K562 (cell line): Measurements from ENCODE around the gene MEIS2. TPM values are rescaled to one million over a fixed set of nuclear protein-coding genes. Genes with fewer than 3 reads are reported as not detected.
A peak's percentile ranks its signal among the peaks of the same experiment; 100 is the strongest.

Experiments used
- ARID3B ChIP-seq: fragments of 250-450 bp; sonication (Bioruptor Pico); IDR thresholded peaks from 2 replicates; pipeline ENCODE4 v1.4.0; 2020; ENCODE audit warnings: borderline replicate concordance
- ATF3 ChIP-seq, 2 experiments: fragments of 450-650 bp in 1 of 2; sonication (generic) in 1 of 2; formaldehyde crosslinking in 1 of 2; IDR thresholded peaks in 1 of 2; conservative IDR thresholded peaks in 1 of 2; 2 replicates each; pipeline versions ENCODE4 v1.6.1 to v1.8.1; 2016 to 2023; ENCODE audit warnings: mild to moderate bottlenecking in 2 of 2, moderate library complexity in 2 of 2, inconsistent platforms in 1 of 2, missing genetic modification reagents in 1 of 2
- CEBPG ChIP-seq, 3 experiments: fragments of 200-800 bp in 1 of 3; sonication (Bioruptor generic) in 1 of 3; sonication (generic) in 1 of 3; formaldehyde crosslinking in 1 of 3; IDR thresholded peaks in 2 of 3; conservative IDR thresholded peaks in 1 of 3; 2 replicates each; pipeline versions ENCODE4 v1.6.1 to v1.8.0; 2016 to 2022; ENCODE audit warnings: missing compliant biosample characterization in 2 of 3, missing genetic modification characterization in 2 of 3, mild to moderate bottlenecking in 1 of 3, missing genetic modification reagents in 1 of 3
- FOSL1 ChIP-seq: fragments of 200-800 bp; sonication (Bioruptor generic); conservative IDR thresholded peaks from 2 replicates; pipeline ENCODE4 v1.6.1; 2016; ENCODE audit warnings: missing genetic modification characterization, missing compliant biosample characterization
- FOXK1 ChIP-seq: sonication (generic); formaldehyde crosslinking; IDR thresholded peaks from 2 replicates; pipeline ENCODE4 v1.8.0; 2022; ENCODE audit warnings: missing genetic modification reagents, mild to moderate bottlenecking, borderline replicate concordance
- JUNB ChIP-seq: fragments of 450-650 bp; formaldehyde crosslinking; conservative IDR thresholded peaks from 2 replicates; pipeline ENCODE4 v1.4.0; 2020; ENCODE audit warnings: mild to moderate bottlenecking
- MEIS2 ChIP-seq: fragments of 450-650 bp; IDR thresholded peaks from 2 replicates; pipeline ENCODE4 v1.6.1; 2014; ENCODE audit warnings: mild to moderate bottlenecking; ENCODE audit not compliant: partially characterized antibody
- PBX2 ChIP-seq, 2 experiments: IDR thresholded peaks in 1 of 2; conservative IDR thresholded peaks in 1 of 2; 2 replicates each; pipeline ENCODE4 v1.6.1; 2016; ENCODE audit warnings: low read depth in 2 of 2, mild to moderate bottlenecking in 1 of 2, missing compliant biosample characterization in 1 of 2, missing genetic modification characterization in 1 of 2, moderate library complexity in 1 of 2
- TCFL5 ChIP-seq: fragments of 250-450 bp; sonication (Bioruptor Pico); conservative IDR thresholded peaks from 2 replicates; pipeline ENCODE4 v1.6.1; 2021; ENCODE audit warnings: mild to moderate bottlenecking, moderate library complexity, matching md5 sums
- TOE1 ChIP-seq, 2 experiments: fragments of 450-650 bp in 1 of 2; sonication (generic) in 1 of 2; formaldehyde crosslinking in 1 of 2; IDR thresholded peaks; 2 replicates each; pipeline versions ENCODE4 v1.7.1 to v1.8.0; 2016 to 2022; ENCODE audit warnings: borderline replicate concordance in 2 of 2, mild to moderate bottlenecking in 2 of 2, antibody characterized with exemption in 1 of 2, inconsistent platforms in 1 of 2, low read depth in 1 of 2, missing genetic modification reagents in 1 of 2, moderate library complexity in 1 of 2
- ZKSCAN8 ChIP-seq: fragments of 200-800 bp; sonication (Bioruptor generic); IDR thresholded peaks from 2 replicates; pipeline ENCODE4 v1.6.1; 2016; ENCODE audit warnings: missing genetic modification characterization, missing compliant biosample characterization
- ZNF589 ChIP-seq: fragments of 200-800 bp; sonication (Bioruptor generic); IDR thresholded peaks from 2 replicates; pipeline ENCODE4 v1.6.1; 2016; ENCODE audit warnings: low read depth, missing genetic modification characterization, missing compliant biosample characterization
- ZZZ3 ChIP-seq: fragments of 450-650 bp; IDR thresholded peaks from 2 replicates; pipeline ENCODE4 v1.6.1; 2016; ENCODE audit warnings: antibody characterized with exemption, mild to moderate bottlenecking, moderate library complexity
- polyA plus RNA-seq, 8 experiments: library from polyadenylated mRNA; depleted of rRNA in 4 of 8; stranded (reverse) in 5 of 8; unstranded in 3 of 8; fragments of >200 nt; fragmentation: Nextera tagmentation in 2 of 8; fragmentation: Illumina TruSeq in 1 of 8; extraction: Ambion mirVana in 2 of 8; extraction: Trizol in 1 of 8; gene quantifications; 2 replicates each; pipeline versions ENCODE4 v1.2.1 to v1.2.3, GENCODE V29; 2011 to 2014; ENCODE audit warnings: inconsistent platforms in 1 of 8, missing spikeins in 1 of 8
- total RNA-seq, 7 experiments: library from RNA; depleted of rRNA in 6 of 7; stranded (reverse); fragments of >200 nt in 6 of 7; fragmentation: Illumina TruSeq in 2 of 7; extraction: Trizol in 2 of 7; gene quantifications; 2 replicates each; pipeline versions ENCODE4 v1.2.1 to v1.2.3, GENCODE V29; 2011 to 2021; ENCODE audit warnings: low replicate concordance in 1 of 7
- TF ChIP-seq, protein P1 (sequence below): IDR thresholded peaks from 3 replicates; pipeline ENCODE4 v1.6.1; 2011; ENCODE audit warnings: borderline replicate concordance, mild to moderate bottlenecking, moderate library complexity; ENCODE audit not compliant: insufficient read length; ENCODE audit errors: extremely low read depth

The MEIS2 gene
- total and polyA plus RNA-seq, 9 of the 15 experiments (the other 6 are each of a cell fraction or from before 2014, with no cell fraction given): 7.5 to 64.2 (median 22.3) TPM

DNA sequence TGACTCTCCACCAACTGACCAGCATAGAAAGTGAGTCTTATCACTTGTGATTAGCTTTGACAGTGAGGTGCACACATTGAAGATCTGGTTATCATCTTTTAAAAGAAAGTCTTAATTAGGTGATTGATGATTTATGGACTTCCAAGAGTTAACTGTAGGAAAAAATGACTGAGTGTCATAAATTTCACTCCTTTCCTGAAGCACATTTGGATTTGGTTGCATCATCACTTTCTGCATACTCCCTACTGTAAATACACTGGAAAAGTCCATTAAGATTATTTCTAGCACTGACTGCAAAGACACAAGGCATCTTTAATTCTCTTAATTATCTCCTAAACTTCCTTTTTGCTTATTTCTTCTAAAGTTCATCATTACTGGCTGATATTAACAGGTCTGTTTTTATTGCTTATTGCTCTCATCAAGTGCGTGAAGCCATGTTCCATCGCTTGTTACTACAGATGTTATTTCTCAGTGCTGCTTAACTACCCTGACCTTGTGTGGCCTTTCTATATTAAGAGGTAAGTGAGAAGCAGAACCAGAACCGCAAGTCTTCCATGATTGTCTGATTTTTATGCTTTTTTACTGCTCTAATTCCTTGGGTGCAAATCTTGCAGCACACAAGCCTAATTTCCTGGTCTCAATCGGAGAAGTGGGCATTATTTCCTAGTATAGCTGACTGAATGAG is 153.2 kb downstream of the MEIS2 start (continued):
- TF ChIP-seq ATF3 (IDR thresholded peaks at IDR 0.05) (peak; percentile 91), ATF3 (CRISPR knock-in tag; conservative IDR thresholded peaks at IDR 0.05) (no peak), ARID3B (CRISPR knock-in tag) (no peak), PBX2 (CRISPR knock-in tag; IDR thresholded peaks at IDR 0.05; ENCODE audit: low read depth) (no peak), PBX2 (tag; conservative IDR thresholded peaks at IDR 0.05; ENCODE audit: low read depth) (peak; percentile 82), TCFL5 (CRISPR knock-in tag) (no peak), ZZZ3 (no peak), CEBPG (CRISPR knock-in tag; IDR thresholded peaks at IDR 0.05) (peak; percentile 32; the same call in 1 of the 2 replicates), CEBPG (tag; conservative IDR thresholded peaks at IDR 0.05 in 1 of 2, IDR thresholded peaks at IDR 0.05 in 1 of 2) (peak; percentile 74 to 85), ZNF589 (CRISPR knock-in tag) (peak; percentile 51; the same call in 1 of the 2 replicates), FOSL1 (tag) (0 out of 2 replicates have a peak, but pooled peaks have one; percentile 19), TOE1 (IDR thresholded peaks at IDR 0.05; ENCODE audit: borderline replicate concordance) (no peak), TOE1 (CRISPR knock-in tag; IDR thresholded peaks at IDR 0.05; ENCODE audit: borderline replicate concordance, low read depth) (no peak), FOXK1 (CRISPR knock-in tag) (no peak), JUNB (CRISPR knock-in tag) (no peak), ZKSCAN8 (CRISPR knock-in tag) (no peak), MEIS2 (peak; percentile 79)
- TF ChIP-seq, protein P1, sequence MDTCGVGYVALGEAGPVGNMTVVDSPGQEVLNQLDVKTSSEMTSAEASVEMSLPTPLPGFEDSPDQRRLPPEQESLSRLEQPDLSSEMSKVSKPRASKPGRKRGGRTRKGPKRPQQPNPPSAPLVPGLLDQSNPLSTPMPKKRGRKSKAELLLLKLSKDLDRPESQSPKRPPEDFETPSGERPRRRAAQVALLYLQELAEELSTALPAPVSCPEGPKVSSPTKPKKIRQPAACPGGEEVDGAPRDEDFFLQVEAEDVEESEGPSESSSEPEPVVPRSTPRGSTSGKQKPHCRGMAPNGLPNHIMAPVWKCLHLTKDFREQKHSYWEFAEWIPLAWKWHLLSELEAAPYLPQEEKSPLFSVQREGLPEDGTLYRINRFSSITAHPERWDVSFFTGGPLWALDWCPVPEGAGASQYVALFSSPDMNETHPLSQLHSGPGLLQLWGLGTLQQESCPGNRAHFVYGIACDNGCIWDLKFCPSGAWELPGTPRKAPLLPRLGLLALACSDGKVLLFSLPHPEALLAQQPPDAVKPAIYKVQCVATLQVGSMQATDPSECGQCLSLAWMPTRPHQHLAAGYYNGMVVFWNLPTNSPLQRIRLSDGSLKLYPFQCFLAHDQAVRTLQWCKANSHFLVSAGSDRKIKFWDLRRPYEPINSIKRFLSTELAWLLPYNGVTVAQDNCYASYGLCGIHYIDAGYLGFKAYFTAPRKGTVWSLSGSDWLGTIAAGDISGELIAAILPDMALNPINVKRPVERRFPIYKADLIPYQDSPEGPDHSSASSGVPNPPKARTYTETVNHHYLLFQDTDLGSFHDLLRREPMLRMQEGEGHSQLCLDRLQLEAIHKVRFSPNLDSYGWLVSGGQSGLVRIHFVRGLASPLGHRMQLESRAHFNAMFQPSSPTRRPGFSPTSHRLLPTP: no peak
